HG03097 (cell line): ENCODE measurements around the gene TCF7L2.

ENCODE experiments used
- ATAC-seq: cut with Tn5 transposase; IDR thresholded peaks from one replicate; pipeline ENCODE4 v1.9.1; 2021; ENCODE audit not compliant: unreplicated experiment, low FRiP score

The TCF7L2 gene

DNA sequence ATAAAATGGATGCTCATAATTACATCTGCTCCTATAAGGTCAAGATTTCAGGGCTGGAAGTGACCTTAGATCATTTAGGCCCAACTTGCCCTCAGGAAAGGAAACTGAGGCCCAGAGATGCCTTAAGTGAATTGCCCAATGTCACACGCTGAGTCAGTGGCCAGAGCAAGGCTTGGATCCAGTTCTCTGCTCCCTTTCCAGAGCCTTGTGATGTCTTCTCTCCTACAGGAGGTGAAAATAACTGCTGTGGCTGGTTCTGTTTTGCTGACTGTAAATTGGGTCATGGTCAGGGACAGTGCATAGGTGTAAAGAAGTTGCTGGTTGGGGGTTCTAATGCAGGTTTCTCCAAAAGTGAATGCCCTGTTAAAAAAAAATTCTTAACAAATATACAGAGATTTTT is 91.3 kb downstream of the TCF7L2 start:
- no peak for ATAC-seq

DNA sequence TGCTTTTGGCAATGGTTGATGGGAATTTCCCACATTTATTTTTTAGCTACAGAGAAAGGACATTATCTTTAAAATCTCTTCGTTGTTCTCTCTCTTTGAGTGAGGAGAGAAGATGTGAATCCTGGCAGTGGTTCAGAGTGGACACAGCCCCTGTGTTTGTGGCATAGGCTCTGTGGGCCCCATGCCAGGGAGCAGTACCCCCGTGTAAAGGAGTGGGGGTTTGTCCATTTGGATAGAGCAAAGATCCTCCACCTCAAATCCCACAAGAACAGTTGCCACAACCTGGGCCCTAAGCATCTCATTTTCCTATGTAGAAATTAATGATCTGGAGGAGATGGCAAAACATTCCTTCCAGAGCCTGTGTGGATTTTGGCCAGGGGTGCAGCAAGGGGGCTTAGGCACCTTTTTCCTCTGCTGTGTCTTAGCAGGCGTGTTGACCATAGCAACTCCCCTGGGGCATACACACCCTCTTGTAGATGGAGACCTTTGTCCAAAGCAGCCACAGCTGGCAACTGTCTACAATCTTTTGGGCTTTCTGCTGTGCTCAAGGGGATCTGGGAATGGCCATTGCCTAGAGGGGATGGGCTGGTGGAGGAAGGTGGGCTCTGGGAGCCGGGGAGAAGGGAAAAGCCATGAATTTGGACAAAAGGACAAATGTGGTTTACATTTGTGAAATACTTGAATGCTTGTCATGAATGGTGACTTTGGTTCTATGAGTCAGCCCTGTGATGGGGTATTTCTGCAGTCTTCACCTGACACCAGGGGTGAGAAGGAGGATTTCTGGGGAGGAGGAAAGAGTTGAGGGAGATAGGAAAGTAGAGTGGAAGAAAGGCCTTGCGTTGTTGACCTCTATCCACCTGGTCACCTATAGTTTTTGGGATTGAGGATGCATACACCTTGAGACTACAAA is 92.0 kb downstream of the TCF7L2 start:
- no peak for ATAC-seq

- no peak for ATAC-seq
Measured at GRCh38 chr10:113042868-113043267, 92.8 kb downstream of the TCF7L2 start.

GRCh38 chr10:113044016-113044755 is 94.1 kb downstream of the TCF7L2 start:
- ATAC-seq = no peak

DNA sequence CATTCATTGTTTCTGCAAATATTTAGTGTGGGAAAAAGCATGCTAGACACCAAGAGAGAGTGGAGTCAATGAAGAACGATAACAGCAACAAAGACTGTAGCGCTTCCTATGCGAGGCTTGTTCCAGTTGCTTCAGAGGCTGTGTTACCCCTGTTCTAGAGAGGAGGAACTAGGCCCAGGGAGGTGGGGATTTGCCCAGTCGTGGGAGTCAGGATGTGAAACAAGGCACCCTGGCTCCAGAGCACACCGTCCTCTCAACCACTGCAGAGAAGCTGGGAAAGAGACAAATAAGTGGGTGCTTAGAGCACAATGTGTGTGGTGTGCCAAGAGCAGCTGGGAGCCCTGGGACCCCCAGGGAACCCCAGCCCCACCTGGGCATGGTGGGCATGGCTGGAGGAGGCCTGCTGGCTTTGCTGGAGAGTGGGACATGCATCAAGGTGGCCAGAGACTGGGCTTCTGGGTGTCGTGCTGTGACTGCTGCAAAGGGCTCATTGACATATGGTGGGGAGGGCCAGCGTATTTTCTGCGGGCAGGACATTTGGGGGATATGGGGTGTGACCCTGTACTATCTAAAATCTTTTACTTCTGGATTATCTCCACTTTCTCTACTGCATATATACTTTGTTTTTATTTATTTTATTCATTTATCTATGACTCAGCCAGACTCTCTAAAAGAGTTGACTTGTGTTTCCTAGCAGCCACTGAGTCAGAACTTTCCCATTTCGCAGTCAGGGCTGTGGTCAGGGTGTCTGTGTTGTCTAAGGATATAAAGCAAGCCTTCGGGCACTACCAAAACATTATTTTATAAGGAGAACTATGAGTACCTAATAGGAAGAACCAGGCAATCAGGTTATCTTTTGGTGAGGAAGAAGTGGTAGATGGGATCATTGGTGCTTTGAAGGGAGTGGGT is 95.4 kb downstream of the TCF7L2 start:
- ATAC-seq = no peak

DNA sequence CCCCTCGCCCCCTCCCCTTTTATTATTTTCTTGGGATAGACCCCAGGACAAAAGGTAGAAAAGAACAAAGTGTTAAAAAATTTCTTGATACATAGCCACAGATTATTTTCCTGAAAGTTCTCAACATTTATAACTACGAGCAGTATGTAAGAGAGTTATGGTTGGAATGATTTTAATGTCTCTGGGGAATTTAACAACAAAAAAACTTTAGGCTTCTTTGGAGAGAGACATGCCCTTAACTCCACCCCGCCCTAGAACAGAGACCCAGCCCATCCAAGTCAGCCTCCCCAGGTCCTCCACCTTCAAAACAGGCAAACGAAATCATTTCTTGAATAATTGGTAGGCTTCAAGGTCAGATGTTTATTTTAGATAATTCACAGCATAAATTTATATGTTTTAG is 97.1 kb downstream of the TCF7L2 start:
- ATAC-seq = no peak

GRCh38 chr10:113047605-113047962 is 97.5 kb downstream of the TCF7L2 start:
- no peak for ATAC-seq

DNA sequence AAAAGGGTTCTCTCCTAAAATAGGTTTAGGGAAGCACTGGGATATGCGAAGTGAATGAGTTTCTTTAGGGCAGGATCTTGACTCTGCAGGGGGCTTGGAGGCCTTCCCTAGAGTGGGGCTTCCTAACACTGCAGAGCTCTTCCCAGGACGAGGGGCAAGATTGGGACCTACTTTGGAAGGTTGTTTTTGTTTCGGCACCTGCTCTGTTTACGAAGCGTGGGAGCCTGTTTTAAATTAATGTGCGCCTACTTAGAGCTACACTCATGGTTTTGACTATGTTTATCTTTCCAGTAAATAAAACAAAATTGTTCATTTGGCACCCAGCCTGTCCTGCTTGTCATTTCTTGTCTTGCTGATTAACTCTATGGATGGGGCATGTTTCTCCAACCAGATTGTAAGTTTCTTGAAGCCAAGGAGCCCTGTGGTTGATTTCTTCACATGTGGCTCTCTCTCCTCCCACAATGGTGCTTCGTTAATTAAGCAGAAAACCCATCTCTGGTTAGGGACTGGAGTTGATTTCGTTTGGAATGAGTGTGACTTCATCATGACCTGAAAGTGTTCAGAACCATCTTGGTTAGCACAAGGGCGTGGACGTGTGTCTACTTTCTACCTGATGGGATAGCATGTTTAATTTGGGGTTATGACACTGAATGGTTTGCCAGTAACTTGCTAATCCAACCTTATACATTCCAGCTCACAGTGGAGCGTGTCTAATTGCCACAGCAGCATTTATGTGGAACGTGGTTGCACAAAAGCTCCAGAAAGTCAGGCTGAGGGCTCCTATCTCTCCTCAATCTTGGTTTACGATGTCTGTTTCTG is 98.1 kb downstream of the TCF7L2 start:
- ATAC-seq = no peak

DNA sequence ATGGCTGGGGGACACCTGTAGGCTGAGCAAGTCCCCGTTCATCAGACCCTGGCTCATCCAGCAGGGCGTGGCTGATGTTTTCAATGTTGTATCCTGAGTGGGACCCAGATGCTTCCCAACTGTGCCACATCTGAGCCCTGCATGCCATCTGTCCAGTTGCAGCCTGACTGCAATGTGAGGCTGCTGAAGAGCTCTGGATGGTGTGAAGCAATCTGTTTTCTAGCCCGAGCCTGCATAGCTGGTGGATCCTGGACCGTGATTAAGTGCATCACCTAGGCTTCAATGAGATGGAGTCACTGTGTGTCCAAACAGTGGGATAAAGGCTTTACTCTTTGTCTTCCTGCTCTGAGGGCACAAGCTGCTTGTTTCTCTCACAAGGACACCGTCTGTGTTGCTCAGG is 99.8 kb downstream of the TCF7L2 start:
- no peak for ATAC-seq

DNA sequence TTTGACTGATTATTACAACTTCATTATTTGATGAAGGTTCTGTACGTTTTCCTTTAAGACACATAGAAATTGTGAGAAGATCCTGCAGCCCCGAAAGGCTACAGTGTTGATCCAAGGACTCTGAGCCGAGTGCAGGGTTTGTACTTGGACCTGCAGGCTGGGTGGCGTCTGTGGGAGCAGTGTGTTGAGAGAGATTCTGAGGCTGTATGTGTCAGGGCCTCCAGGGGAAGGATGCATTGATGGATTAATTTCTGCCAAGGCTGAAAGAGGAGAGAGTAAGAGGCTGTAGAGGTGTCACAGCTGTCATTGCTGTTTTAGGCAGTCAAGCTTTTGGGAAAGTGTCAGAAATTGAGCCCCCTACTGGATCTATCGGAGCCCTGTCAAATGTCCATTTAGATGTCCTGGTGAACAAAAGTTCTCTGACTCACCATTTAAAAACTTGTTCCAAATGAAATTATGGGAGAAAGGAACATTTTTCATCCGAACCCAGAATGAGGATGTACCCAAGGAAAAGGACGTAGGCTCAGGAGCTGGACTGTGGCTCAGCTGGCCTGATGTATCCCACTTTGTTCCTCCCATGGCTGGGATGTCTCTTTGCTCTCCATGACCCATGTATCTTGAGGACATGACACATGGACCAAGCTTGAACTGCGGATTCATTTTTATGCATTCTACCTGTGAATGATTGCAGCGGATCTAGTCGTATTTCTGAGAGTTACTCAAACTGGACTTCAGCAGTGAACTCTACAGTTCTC is 102.2 kb downstream of the TCF7L2 start:
- ATAC-seq = no peak

GRCh38 chr10:113053091-113053490 is 103.0 kb downstream of the TCF7L2 start:
- no peak for ATAC-seq

DNA sequence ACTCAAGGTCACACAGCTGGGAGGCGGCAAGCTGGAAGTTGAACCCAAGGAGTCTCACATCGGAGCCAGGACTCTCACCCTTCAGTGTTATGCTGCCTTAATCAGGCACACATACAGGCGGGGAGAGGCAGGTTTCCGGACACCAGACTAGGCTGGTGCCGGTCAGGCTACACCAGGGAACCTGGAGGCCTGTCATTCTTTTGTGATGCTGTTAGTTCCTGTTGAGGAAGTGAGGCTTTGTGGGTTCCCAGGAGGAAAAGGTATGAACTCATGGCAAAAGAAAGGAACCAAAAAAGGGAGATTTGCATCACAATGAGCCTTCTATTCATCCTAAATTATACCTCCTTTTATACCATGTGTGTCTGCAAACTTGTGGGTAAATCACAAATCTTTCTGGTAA is 103.8 kb downstream of the TCF7L2 start:
- ATAC-seq = no peak

DNA sequence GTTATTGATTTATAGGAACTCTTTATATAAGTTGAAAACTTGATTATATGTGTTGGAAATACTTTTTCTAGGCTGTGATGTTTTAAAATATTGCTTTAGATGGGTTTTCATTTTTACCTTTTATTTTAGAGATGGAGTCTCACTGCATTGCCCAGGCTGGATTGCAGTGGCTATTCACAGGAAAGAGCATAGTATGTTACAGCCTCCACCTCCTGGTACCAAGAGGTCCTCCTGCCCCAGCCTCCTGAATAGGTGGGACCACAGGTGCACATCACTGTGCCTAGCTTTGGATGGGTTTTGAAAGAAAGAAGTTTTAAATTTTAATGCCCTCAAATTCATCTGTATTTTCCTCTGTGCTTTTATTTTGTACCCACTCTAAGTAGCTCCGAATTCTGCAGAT is 105.4 kb downstream of the TCF7L2 start:
- no peak for ATAC-seq

GRCh38 chr10:113056030-113056429 is 106.0 kb downstream of the TCF7L2 start:
- no peak for ATAC-seq

- ATAC-seq = no peak
Measured at GRCh38 chr10:113056441-113057021, 106.5 kb downstream of the TCF7L2 start.

DNA sequence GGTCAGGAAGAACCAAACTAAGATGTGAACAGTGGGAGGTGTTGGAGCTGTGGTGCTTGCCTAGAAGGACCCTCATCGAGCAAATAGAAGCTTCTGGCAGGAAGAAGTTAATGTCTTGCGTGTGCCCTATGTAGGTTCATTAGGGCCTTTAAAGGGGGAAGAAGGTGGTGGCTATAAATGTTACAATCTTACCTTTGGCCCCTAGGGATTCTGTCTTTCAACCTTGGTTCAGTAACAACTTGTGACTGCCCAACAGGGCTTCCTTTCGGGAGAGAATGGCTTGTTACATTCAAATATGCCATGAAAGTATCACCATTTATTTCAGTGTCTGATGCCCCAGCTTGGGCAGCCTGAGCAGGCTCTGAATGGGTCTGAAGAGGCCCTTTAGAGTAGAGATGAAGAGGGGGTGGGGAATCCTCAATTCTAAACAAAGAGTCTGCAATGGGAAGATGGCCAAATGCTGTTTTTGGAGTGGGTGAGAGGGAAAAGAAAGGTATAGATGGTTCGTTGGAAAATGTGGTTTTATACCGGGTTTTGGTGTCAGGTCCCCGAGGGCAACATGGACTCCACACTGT is 108.0 kb downstream of the TCF7L2 start:
- ATAC-seq = no peak

GRCh38 chr10:113058523-113059370 is 108.7 kb downstream of the TCF7L2 start:
- no peak for ATAC-seq

DNA sequence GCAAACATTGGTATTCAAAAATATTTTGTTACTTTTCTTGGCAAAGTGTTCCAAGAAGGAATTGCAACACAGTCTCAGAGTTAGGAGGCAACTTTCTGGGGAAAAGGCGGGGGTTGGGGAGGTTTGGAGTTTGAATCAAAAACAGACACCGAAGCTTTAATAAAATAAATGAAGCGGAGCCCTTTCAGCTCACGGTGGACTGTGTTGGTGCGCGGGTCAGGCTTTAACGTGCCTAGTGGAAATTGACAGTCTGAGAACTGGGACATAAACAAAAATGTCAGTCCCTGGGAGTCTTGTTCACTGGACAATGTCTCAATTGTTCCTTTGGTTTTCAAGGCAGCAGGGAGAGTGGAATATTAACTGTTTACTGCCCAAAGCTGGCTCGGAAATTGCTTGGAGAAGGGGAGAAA is 109.3 kb downstream of the TCF7L2 start:
- no peak for ATAC-seq
